Neural crest cell (in vitro differentiated cells): Measurements from ENCODE around the gene ABCB1. TPM values are rescaled to one million over a fixed set of nuclear protein-coding genes. Genes with fewer than 3 reads are reported as not detected.
"Not testable (repeated sequence)": the region's sequence is repeated elsewhere in the genome, so short reads cannot be mapped to it uniquely, and the experiment has no call there.

Source experiments
- DNase-seq: peaks from one replicate; pipeline ENCODE4 v3.0.0; 2021; ENCODE audit warnings: low read depth, mixed read lengths, low spot score
- H3K27ac Mint-ChIP-seq: one replicate; pipeline ENCODE4 v1.8.0; 2021; ENCODE audit warnings: mild to moderate bottlenecking, mixed read lengths; ENCODE audit not compliant: unreplicated experiment
- H3K27me3 Mint-ChIP-seq: 2 replicates; pipeline ENCODE4 v1.8.0; 2021; ENCODE audit warnings: low read depth, mild to moderate bottlenecking, mixed read lengths
- H3K36me3 Mint-ChIP-seq: 2 replicates; pipeline ENCODE4 v1.8.0; 2021; ENCODE audit warnings: low read depth, mild to moderate bottlenecking, mixed read lengths
- H3K4me1 Mint-ChIP-seq: 2 replicates; pipeline ENCODE4 v1.8.0; 2021; ENCODE audit warnings: mixed read lengths
- H3K4me3 Mint-ChIP-seq: one replicate; pipeline ENCODE4 v1.8.0; 2021; ENCODE audit warnings: mild to moderate bottlenecking, mixed read lengths
- H3K9me3 Mint-ChIP-seq: 2 replicates; pipeline ENCODE4 v1.8.0; 2021; ENCODE audit warnings: mixed read lengths
- CTCF ChIP-seq: fragments of 200-600 bp; sonication (generic); conservative IDR thresholded peaks from 2 replicates; pipeline ENCODE4 v1.5.0; 2021; ENCODE audit warnings: antibody characterized with exemption, mild to moderate bottlenecking
- total RNA-seq: library from RNA; stranded (reverse); gene quantifications from 2 replicates; pipeline ENCODE4 v1.2.1, GENCODE V29; 2021

ABCB1 gene
- total RNA-seq, 1 donor from 2014 or later: 5.6 TPM

- no peak for TF ChIP-seq CTCF
- no peaks in the 10 kb centered on the region for H3K27me3 Mint-ChIP-seq
- H3K4me3 Mint-ChIP-seq: no peak overlapping the region
- peaks cover 2% of the 10 kb centered on the region for H3K36me3 Mint-ChIP-seq
- H3K9me3 Mint-ChIP-seq: no peaks in the 10 kb centered on the region
- no peak overlapping the region for H3K27ac Mint-ChIP-seq
- no peak for DNase-seq
- peaks cover 10% of the 10 kb centered on the region for H3K4me1 Mint-ChIP-seq
Observed at GRCh38 chr7:87580636-87581035, 20.0 kb downstream of the ABCB1 start.

- no peaks in the 10 kb centered on the region for H3K9me3 Mint-ChIP-seq
- no peak overlapping the region for H3K27ac Mint-ChIP-seq
- no peak for TF ChIP-seq CTCF
- H3K4me3 Mint-ChIP-seq: no peak overlapping the region
- no peak for DNase-seq
- H3K4me1 Mint-ChIP-seq: peaks cover 2% of the 10 kb centered on the region
- peaks cover 2% of the 10 kb centered on the region for H3K36me3 Mint-ChIP-seq
- H3K27me3 Mint-ChIP-seq: no peaks in the 10 kb centered on the region
Observed at GRCh38 chr7:87575521-87575920, 25.2 kb downstream of the ABCB1 start.

DNA sequence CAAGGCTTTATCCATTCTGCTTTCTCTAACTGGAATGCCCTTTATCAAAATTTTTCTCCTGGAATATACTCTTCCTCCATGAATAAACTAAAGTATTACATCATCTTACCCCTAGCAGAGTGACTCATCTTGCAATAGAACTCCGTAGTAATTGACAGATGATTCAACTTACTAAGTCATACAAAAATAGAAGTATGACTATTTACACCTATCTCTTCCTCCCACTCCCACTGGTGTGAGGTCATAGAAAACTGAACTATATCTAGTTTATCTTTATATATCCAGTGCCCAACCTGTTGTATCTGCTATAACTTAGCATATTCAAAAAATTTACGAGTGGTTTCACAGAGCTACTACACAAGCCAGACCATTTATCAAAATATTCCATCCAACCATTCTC is 26.1 kb downstream of the ABCB1 start:
- no peak for DNase-seq
- Mint-ChIP-seq H3K9me3 (no peaks in the 10 kb centered on the region), H3K36me3 (peaks cover 1% of the 10 kb centered on the region), H3K27me3 (no peaks in the 10 kb centered on the region), H3K27ac (no peak overlapping the region), H3K4me3 (no peak overlapping the region), H3K4me1 (no peaks in the 10 kb centered on the region)
- TF ChIP-seq CTCF: no peak

GRCh38 chr7:87572513-87572912 is 28.2 kb downstream of the ABCB1 start:
- H3K9me3 Mint-ChIP-seq, H3K36me3 Mint-ChIP-seq, H3K27me3 Mint-ChIP-seq, DNase-seq, H3K4me3 Mint-ChIP-seq, H3K4me1 Mint-ChIP-seq: not testable (repeated sequence)
- peak overlapping the region; percentile 25 for H3K27ac Mint-ChIP-seq

DNA sequence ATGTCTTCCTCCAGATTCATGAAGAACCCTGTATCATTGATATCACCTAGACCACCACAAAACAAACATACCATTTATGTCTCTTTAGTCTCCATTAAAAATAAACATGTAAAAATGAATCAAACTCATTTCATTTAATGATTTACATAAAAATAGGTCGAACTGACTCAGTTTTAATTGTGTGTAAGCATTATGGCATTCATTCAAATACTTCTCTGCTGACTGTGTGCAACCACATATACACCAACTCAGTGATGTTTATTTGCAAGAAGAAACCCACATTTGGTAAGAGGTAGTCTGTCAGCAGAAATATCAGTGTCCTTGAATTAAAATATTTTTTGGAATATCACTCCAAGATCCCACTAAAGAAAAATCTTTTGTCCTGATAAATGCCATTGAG is 30.5 kb downstream of the ABCB1 start:
- Mint-ChIP-seq H3K36me3 (no peaks in the 10 kb centered on the region), H3K27me3 (no peaks in the 10 kb centered on the region), H3K9me3 (no peaks in the 10 kb centered on the region), H3K4me3 (no peak overlapping the region), H3K4me1 (no peaks in the 10 kb centered on the region), H3K27ac (no peak overlapping the region)
- DNase-seq: no peak
- no peak for TF ChIP-seq CTCF

- Mint-ChIP-seq H3K36me3 (no peaks in the 10 kb centered on the region), H3K4me3 (no peak overlapping the region), H3K9me3 (no peaks in the 10 kb centered on the region), H3K27me3 (no peaks in the 10 kb centered on the region), H3K27ac (no peak overlapping the region), H3K4me1 (no peaks in the 10 kb centered on the region)
- no peak for TF ChIP-seq CTCF
- DNase-seq: no peak
Observed at GRCh38 chr7:87567052-87567451, 33.6 kb downstream of the ABCB1 start.
